Measurements from ENCODE around the gene NPAS4. TPM values are rescaled to one million over a fixed set of nuclear protein-coding genes. Genes with fewer than 3 reads are reported as not detected.
A peak's percentile ranks its signal among the peaks of the same experiment; 100 is the strongest.

Gene NPAS4
- total RNA-seq, 1 donor from 2014 or later, result 0.20 TPM

DNA sequence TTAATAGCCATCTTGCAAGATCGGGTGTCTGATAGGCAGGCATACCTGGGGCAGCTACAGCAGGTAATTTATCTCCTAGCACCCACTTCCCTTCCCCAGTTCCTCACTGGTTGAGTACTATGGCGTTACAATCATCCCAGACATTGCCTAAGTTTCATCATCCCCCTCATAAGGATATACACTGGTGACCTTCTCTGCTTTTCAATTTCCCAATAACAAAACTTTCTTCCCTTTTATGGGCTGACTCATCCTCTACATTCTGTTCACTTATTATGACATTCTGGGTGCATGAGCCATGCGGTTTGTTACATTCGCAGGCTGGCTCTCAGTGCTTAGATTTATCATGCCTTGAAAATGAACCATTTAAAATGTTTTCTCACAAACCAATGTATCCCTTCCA lies 22.8 kb downstream of the NPAS4 start:
- no peak overlapping the region for H3K27ac ChIP-seq (ENCODE audit: low read depth, low read length)
- H3K4me2 ChIP-seq (ENCODE audit: low read length), result no peak overlapping the region
- H3K9ac ChIP-seq (ENCODE audit: low read length), result no peak overlapping the region
- peaks cover 3% of the 10 kb centered on the region for H3K27me3 ChIP-seq (ENCODE audit: insufficient read depth, low read length)
- H3K4me1 ChIP-seq (ENCODE audit: insufficient read depth, low read length), result no peaks in the 10 kb centered on the region
- H4K20me1 ChIP-seq (ENCODE audit: insufficient read depth, low read length), result no peaks in the 10 kb centered on the region
- H3K36me3 ChIP-seq (ENCODE audit: insufficient read depth, low read length), result no peaks in the 10 kb centered on the region
- Mint-ChIP-seq H3K4me1 (ENCODE audit: low read depth, unreplicated experiment) (no peaks in the 10 kb centered on the region), H3K4me3 (ENCODE audit: unreplicated experiment) (no peak overlapping the region), H3K36me3 (ENCODE audit: low read depth, unreplicated experiment) (peaks cover under 1% of the 10 kb centered on the region), H3K27ac (ENCODE audit: unreplicated experiment) (no peak overlapping the region), H3K9me3 (ENCODE audit: unreplicated experiment) (peaks cover 11% of the 10 kb centered on the region), H3K27me3 (ENCODE audit: low read depth, unreplicated experiment) (peaks cover 11% of the 10 kb centered on the region)
- TF ChIP-seq, protein P1, sequence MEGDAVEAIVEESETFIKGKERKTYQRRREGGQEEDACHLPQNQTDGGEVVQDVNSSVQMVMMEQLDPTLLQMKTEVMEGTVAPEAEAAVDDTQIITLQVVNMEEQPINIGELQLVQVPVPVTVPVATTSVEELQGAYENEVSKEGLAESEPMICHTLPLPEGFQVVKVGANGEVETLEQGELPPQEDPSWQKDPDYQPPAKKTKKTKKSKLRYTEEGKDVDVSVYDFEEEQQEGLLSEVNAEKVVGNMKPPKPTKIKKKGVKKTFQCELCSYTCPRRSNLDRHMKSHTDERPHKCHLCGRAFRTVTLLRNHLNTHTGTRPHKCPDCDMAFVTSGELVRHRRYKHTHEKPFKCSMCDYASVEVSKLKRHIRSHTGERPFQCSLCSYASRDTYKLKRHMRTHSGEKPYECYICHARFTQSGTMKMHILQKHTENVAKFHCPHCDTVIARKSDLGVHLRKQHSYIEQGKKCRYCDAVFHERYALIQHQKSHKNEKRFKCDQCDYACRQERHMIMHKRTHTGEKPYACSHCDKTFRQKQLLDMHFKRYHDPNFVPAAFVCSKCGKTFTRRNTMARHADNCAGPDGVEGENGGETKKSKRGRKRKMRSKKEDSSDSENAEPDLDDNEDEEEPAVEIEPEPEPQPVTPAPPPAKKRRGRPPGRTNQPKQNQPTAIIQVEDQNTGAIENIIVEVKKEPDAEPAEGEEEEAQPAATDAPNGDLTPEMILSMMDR (IDR thresholded peaks at IDR 0.05; ENCODE audit: insufficient read depth, low read depth, low read length), result no peak
- no peak for TF ChIP-seq EZH2 (IDR thresholded peaks at IDR 0.05; ENCODE audit: insufficient read depth, low read length)
- no peak overlapping the region for H3K4me3 ChIP-seq (ENCODE audit: insufficient read depth, low read depth, low read length)
- no peaks in the 10 kb centered on the region for H3K79me2 ChIP-seq (ENCODE audit: insufficient read depth, low read length)
- peak; percentile 9 for FAIRE-seq
- peak; percentile 47 for DNase-seq (ENCODE audit: low read depth)
- peaks cover 11% of the 10 kb centered on the region for H3K9me3 ChIP-seq (ENCODE audit: insufficient read depth, low read depth, low read length)
- H2AFZ ChIP-seq (ENCODE audit: low read depth, low read length), result no peak overlapping the region

DNA sequence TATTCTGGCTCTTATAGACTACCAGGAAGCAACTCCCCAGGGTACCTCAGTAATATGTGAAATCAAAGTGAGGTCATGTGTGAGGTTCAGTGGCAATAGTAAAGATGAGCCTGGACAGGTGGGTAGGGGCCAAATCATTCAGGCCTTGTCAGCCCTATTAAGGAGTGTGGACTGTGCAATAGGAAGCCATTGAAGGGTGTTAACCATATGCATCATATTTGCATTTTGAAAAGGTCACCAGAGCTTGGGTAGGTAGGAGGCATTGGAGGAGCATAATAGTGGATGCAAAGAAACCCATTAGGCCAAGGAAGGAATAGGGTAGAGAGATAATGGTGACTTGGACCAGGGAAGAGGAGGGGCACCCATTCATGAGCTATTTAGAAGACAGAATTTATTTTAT lies 26.2 kb downstream of the NPAS4 start:
- Histone ChIP-seq H3K36me3 (ENCODE audit: insufficient read depth, low read length) (no peaks in the 10 kb centered on the region), H3K4me2 (ENCODE audit: low read length) (no peak overlapping the region), H3K79me2 (ENCODE audit: insufficient read depth, low read length) (no peaks in the 10 kb centered on the region), H3K4me3 (ENCODE audit: insufficient read depth, low read depth, low read length) (no peak overlapping the region), H2AFZ (ENCODE audit: low read depth, low read length) (no peak overlapping the region), H3K27ac (ENCODE audit: low read depth, low read length) (no peak overlapping the region), H3K9ac (ENCODE audit: low read length) (no peak overlapping the region), H3K27me3 (ENCODE audit: insufficient read depth, low read length) (peaks cover 11% of the 10 kb centered on the region), H4K20me1 (ENCODE audit: insufficient read depth, low read length) (no peaks in the 10 kb centered on the region), H3K4me1 (ENCODE audit: insufficient read depth, low read length) (no peaks in the 10 kb centered on the region), H3K9me3 (ENCODE audit: insufficient read depth, low read depth, low read length) (peaks cover 11% of the 10 kb centered on the region)
- H3K27me3 Mint-ChIP-seq (ENCODE audit: low read depth, unreplicated experiment), result peaks cover 29% of the 10 kb centered on the region
- no peak for DNase-seq (ENCODE audit: low read depth)
- FAIRE-seq, result no peak
- H3K9me3 Mint-ChIP-seq (ENCODE audit: unreplicated experiment), result peaks cover 11% of the 10 kb centered on the region
- no peak overlapping the region for H3K27ac Mint-ChIP-seq (ENCODE audit: unreplicated experiment)
- peaks cover 2% of the 10 kb centered on the region for H3K36me3 Mint-ChIP-seq (ENCODE audit: low read depth, unreplicated experiment)
- TF ChIP-seq EZH2 (IDR thresholded peaks at IDR 0.05; ENCODE audit: insufficient read depth, low read length), result no peak
- TF ChIP-seq, protein P1 (IDR thresholded peaks at IDR 0.05; ENCODE audit: insufficient read depth, low read depth, low read length), result no peak
- no peak overlapping the region for H3K4me3 Mint-ChIP-seq (ENCODE audit: unreplicated experiment)
- H3K4me1 Mint-ChIP-seq (ENCODE audit: low read depth, unreplicated experiment), result no peaks in the 10 kb centered on the region

DNA sequence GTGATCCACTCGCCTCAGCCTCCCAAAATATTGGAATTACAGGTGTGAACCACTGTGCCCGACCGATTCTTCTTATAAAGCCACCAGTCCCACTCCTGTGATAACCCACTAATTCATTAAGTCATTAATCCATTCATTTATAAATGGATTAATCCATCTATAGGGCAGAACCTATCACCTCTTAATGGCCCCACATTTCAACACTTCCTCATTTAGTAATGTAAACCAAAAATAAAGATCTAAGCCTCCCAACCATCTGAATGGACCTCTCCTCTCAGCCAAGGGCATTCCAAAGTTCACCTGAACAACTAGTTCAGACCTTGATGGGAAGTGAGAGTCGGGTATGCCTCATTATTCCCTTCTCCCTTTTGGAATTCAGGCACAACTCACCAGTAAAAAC lies 27.7 kb downstream of the NPAS4 start:
- no peak overlapping the region for H3K4me3 Mint-ChIP-seq (ENCODE audit: unreplicated experiment)
- no peak for TF ChIP-seq EZH2 (IDR thresholded peaks at IDR 0.05; ENCODE audit: insufficient read depth, low read length)
- TF ChIP-seq, protein P1 (IDR thresholded peaks at IDR 0.05; ENCODE audit: insufficient read depth, low read depth, low read length), result no peak
- peaks cover 2% of the 10 kb centered on the region for H3K36me3 Mint-ChIP-seq (ENCODE audit: low read depth, unreplicated experiment)
- Histone ChIP-seq H3K9me3 (ENCODE audit: insufficient read depth, low read depth, low read length) (peaks cover 1% of the 10 kb centered on the region), H3K27me3 (ENCODE audit: insufficient read depth, low read length) (peaks cover 11% of the 10 kb centered on the region), H3K79me2 (ENCODE audit: insufficient read depth, low read length) (no peaks in the 10 kb centered on the region), H3K36me3 (ENCODE audit: insufficient read depth, low read length) (no peaks in the 10 kb centered on the region), H3K4me1 (ENCODE audit: insufficient read depth, low read length) (no peaks in the 10 kb centered on the region), H2AFZ (ENCODE audit: low read depth, low read length) (no peak overlapping the region), H3K27ac (ENCODE audit: low read depth, low read length) (no peak overlapping the region), H3K9ac (ENCODE audit: low read length) (no peak overlapping the region), H4K20me1 (ENCODE audit: insufficient read depth, low read length) (no peaks in the 10 kb centered on the region), H3K4me3 (ENCODE audit: insufficient read depth, low read depth, low read length) (no peak overlapping the region), H3K4me2 (ENCODE audit: low read length) (no peak overlapping the region)
- FAIRE-seq (no peak), DNase-seq (ENCODE audit: low read depth) (no peak)
- H3K4me1 Mint-ChIP-seq (ENCODE audit: low read depth, unreplicated experiment), result no peaks in the 10 kb centered on the region
- H3K27me3 Mint-ChIP-seq (ENCODE audit: low read depth, unreplicated experiment), result peaks cover 33% of the 10 kb centered on the region
- no peak overlapping the region for H3K27ac Mint-ChIP-seq (ENCODE audit: unreplicated experiment)
- peaks cover 2% of the 10 kb centered on the region for H3K9me3 Mint-ChIP-seq (ENCODE audit: unreplicated experiment)
